Stimulated activated CD4-positive, alpha-beta T cell treated with anti-CD3 and anti-CD28 coated beads, Interleukin-2, amount 100 ng/mL, for 48 hours (primary cell): ENCODE data around the gene CAMTA1.

Experiments used
- DNase-seq, 2 donors: peaks; one replicate each; pipeline ENCODE4 v3.0.0-alpha.2; 2020

The CAMTA1 gene

DNA sequence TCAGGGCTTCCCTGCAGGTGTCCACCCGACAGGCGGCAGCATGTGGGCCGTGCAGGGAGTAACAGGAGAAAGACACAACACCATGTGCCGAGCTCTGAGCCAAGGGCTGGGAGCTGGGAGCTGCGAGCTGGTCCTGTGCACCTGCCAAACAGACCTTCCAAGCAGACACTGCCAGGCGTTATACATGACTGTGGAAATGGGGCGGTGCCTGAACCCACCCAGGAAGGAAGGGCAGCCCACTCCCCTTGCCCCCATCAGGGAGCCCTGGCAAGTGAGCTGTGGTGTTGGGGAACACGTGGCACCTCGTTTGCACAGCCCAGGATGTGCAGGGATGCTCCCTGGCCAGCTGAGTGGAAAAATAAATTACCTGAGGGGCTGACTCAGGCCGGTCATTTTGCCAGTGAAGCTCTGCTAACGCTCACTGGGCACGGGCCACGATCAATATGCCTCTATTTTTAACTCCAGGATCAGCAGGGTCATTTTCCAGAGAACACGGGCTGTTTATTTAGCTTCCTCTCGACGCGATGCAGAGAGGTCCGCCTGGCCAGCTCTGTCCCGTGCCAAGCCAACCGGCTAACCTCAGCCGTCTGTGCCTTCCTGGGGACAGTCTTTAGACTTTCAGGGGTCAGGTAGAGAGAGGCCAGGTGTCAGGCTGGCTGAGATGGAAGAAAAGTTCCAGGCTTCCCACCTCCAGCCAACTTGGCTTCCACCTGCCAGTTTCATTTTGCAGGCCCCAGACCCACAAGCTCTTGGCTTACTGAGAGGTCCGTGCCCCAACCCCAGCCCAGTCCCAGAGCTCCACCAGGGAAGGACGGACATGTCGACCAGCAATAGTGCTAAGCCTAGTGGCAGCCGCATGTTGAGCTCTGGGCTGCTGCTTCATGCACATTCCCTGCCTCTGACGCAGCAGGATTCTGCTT lies 789.1 kb downstream of the CAMTA1 start:
- DNase-seq = no peak

DNA sequence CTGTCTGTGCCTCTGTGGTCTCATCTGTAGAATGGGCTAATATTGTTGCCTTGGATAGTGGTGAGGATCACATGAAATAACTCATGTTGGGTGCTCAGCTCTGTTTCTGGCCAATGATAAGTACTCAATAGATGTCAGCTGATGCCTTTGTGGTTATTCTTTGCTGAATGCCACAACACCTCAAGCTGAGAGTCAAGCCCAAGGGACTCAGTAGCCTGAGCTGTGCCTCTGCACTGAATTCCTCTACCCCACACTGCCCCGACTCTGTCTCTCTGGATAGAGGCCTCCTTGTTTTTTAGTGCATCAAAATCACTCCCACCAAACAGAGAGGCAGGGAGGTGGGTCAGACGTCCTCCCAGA lies 789.8 kb downstream of the CAMTA1 start:
- no peak for DNase-seq

- no peak for DNase-seq
Observed at GRCh38 chr1:7576946-7577657, 791.8 kb downstream of the CAMTA1 start.

DNA sequence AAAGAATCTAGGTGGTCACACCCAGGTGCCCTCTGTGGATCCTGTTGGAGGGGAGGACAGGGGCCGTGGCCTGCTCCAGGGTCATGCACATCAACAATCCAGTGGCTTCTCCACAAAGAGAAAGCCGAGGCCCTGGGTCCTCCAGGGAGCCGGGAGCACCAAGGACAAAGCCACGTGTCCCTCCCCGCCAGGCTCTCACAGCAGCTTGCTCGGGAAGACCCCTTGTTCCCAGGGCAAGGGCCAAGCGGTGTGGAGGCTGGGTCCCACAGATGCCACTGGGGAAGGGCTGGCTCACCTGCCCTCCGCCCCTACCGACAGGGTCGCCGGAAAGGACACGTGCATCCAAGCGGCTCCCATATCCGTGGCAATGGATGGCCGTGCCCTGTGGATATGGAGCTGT lies 793.0 kb downstream of the CAMTA1 start:
- DNase-seq = no peak

DNA sequence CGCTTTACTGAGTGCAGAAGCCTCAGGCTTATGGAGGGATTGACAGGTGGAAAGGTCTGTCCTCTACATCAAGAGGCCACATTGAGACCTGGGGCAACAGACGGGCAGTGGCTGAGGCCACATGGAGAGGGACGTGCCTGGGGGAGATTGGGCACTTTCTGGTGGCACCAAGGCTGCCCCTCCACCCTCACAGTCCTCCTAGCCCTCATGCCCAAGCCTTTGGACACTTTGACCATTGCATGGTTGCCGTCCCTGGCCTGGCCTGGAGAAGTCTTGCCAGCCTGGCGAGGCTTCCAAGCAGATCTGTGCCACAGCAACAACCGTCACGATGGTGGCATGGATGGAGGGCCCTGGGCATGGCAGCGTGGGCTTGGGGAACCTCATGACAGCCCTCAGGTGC lies 793.8 kb downstream of the CAMTA1 start:
- no peak for DNase-seq

DNA sequence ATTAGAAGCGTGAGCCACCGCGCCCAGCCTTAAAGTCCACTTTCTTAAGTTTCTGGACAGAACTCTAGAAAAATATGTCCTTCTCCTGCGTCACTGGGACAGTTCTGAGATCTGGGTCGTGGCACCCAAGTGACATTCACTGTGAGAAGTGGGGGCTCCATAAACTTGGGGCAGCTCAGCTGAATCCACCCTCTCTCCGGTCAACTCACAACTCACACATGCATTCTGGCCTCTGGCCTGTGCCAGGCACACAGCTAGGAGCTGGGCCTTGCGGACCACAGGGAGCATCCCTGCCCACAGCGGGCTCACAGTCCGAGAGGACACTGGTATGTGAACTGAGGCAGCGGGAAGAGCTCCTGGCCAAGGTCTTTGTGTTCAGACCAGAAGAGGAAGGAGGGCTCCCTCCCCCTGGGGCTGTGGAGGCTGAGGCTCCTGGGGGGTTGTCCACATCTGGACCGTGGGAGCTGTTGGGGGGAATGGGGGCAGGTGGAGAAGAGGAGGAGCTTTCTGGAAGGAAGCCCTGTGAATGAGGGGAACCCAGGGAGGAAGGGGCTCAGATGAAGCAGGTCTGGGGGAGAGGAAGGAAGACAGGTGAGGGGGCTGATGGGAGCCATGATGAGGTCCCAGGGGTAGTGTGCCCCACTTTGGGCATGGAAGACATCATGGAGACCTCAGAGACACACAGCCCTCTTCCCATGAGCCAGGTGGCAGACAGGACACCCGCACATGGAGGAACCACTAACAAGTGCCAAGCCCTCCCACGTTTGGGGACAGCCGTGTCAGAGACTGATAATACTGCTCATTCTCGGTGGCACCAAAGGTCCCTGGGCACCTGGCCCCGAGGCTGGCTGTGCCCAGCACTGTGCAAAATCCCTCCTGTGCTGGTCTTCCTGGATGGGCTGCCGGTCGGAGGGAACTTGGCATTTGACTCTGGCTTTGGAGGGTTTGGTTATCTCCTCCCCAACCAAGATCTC lies 794.9 kb downstream of the CAMTA1 start:
- DNase-seq = no peak

DNA sequence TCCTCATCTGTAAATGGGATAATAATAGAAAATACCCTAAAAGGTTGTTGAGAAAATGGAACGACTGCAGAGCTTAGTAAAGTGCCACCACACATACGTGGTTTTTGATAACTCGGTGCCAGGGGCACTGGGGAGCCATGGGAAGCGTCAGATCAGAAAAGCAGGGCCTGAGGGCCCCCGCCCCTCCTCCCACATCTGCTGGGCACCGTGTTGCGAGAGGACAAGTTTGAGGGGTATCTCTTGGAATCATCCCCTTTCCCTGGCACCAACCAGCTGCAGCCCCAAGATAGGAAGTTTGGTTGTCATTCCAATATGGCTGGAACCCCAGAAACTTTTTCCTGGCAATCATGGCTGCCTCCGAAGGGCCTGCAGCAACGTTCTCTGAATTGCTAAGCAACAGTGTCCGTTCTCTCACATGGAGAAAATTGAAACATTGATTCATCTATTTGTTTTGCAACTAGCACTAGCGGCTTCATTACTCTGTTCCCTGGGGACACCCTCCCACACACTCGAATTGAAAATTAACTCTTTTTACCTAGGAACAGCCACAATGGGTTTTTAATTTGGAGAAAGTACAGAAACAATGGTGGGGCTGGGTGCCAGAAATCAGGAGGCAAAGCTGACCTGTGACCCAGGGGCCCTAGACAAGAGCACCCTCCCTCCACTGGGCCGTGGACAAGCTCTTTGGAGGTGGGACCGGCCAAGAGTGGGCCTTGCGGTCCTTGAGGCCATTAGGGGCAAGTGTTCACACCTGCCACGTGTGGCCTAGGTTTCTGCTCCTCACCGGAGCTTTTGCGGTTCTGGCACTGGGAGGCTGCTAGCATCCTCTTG lies 795.9 kb downstream of the CAMTA1 start:
- DNase-seq = no peak

DNA sequence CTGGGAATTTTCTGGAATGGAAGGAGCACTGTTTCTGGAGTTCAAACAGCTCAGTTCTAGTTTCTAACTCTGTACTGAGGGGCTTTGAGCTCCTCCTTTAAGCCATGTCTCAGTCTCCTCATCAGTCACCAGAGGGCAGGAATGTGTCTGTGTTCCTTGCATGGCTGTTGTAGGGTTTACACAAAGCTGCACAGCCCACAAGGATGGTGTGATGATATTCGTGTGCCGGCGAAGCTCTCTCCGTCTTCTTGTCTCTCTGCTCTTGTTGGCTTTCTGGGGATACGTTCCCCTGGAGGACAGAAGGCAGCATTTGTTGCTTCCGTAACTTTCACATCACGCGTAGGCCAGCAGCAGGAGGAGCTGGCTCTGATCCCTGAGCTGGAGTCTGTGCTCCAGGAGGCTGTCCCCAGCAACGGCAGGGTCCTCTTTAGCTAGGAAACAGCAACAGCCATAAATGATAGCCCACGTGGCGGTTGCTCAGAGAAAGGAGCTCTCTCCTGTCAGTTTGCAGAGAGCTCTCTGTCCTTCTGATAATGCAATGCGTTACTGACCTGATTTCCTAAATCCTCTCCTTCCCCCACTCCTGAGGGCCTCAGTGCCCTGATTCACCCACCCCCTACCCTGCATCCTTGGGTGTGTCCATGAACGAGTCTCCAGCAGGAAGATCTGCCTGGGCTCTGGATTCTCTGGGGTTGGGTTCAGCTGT lies 796.7 kb downstream of the CAMTA1 start:
- no peak for DNase-seq

DNA sequence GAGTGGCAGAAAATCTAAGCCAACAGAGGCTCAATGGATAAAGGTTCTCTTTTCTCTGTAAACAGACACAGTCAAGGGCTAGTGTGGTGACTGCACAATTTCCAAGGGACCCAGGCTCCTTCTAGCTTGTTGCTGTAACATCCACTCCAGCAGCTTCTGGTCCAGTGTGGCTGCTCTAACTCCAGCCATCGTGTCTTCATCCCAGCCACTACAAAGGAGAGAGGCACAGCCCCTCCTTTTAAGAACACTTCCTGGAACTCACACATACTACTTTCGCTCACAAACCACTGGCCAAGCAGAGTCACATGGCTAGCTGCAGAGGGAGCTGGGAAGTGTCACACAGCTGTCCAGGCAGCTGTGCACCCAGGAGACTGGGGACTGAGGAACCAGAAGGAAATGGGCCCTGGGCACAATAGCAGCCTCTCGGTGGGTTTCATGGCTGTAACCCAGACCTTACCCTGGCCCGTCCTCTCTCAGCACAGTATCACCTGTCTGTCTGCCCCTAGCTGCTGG lies 797.3 kb downstream of the CAMTA1 start:
- DNase-seq = no peak

DNA sequence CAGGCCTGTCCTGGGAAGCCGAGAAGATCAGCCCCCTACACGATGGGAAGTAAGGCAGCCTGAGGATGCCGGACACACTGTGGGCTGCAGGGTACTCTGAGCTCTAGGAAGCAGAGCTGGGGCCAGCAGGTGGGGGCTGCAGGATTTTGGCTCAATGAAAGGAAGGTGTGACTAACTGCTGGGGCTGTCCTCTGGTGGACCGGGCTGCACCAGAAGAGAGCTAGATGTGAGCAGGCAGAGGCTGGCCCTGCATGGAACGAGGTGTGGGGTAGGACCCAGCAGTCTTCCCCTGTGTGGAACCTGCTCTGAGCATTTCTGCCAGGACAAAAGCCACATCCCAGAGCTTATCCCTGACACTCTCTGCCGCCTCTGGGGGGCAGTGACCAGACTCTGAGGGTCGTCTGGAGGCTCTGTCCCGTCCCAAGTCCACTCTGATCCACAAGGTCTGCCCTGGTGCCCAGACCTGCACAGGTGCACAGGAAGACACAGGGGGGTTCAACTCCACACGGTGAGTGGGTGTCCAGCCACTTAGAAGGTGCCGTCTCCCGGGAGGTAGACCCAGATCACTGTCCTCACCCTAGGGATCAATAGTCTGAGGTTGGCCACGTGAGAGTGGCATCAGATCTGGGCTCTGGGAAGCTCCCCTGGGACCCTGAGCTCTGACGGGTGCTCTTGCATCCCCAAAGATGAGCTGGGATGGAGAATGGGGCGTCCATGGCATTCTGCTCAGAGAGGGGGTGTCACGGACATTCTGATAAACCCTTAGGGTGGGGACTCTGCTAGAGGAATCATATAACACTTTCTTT lies 798.2 kb downstream of the CAMTA1 start:
- no peak for DNase-seq

- DNase-seq = no peak
Observed at GRCh38 chr1:7584157-7584556, 798.9 kb downstream of the CAMTA1 start.

DNA sequence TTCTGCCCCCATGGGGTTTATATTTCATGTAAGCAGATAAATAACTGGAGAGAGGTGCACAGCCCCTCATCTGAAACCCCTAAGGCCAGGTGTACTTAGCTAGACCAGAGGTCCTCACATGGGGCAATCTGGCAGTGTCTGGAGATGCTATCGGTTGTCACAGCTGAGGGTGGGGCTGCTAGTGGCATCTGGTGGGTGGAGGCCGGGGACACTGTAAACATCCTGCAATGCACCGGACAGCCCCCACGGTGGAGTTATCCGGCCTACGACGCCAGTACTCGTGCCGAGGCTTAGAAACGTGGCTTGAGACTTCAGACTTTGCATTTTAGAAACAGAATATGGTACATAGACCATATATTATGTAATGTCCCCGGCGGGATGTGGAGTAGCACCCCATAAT lies 799.4 kb downstream of the CAMTA1 start:
- DNase-seq = no peak

DNA sequence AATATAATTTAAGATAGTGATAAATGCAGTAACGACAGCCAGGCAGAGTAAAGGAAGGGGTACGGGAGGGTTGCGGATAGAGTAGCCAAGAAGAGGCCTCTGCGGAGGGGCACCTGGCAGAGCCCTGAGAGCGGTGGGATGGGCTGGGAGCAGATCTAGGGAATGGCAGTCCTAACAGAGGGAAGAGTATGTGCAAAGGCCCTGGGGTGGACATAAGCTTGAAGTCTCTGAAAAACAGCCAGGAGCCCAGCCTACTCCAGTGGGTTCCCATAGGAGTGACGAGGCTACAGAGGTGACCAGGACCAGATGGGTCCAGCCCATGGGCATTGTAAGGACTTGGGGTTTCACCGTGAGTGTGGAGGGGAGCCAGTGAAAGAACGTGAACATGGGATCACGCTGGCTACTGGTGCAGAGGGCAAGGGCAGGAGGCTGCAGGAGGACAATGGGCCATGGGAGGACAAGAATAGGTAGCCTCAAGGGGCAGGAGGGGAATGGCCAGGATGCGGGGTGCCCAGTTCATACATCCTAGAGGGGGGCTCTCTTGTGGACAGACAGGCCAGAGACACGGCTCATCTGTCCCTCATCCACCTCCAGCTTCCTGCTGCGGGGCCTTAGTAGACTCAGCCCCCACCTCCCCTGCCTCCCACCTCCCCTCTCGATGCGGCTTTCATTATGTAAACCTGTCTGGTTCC lies 800.1 kb downstream of the CAMTA1 start:
- no peak for DNase-seq

- no peak for DNase-seq
Observed at GRCh38 chr1:7586031-7586941, 801.0 kb downstream of the CAMTA1 start.

DNA sequence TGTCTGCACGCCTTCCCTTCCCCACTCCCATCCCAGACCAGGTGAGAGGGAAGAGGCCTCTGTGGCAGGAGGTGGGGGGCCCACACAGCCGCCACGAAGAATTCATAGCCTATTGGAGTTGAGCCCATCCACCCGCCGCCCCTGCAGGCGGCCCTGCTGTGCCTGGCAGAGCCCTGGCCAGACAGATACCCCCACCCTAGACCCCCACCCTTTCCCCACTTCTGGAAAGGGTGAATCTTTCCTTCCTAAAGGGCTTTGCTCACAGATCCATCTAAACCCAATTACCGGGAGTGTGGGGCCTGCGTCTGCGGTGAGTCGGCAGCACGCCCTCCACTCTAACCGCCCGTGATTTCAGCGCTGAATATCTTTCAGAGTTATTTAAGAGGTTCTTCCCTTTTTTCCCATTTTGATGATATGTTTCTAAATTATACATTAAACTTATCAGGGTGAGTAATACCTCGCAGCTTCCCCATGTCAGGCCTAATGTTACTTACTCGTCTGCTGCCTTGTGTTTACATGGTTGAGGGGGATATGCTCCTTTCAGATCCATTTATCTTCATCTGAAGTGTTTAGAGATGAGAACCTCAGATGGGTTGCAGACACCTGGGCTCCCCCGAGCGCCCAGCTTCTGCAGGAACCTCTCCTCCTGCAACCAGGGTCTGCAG lies 802.0 kb downstream of the CAMTA1 start:
- no peak for DNase-seq

- no peak for DNase-seq
Observed at GRCh38 chr1:7587773-7588456, 802.7 kb downstream of the CAMTA1 start.

DNA sequence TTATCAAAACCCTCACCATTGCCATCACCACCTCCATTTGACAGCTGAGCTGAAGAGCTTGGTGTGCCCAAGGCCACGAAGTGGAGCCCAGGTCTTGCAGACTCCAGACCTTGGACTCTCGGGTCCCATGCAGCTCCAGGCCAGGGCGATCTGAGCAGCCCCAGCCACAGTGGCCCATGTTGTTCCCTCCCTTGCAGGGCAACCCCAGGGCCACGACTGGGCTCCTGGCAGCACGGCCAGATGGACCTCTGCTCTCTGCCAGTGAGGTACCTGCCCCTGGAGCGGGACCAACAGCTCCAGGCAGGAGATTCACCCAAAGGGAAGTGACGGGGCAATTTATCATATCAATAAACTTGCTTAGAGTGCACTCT lies 803.2 kb downstream of the CAMTA1 start:
- no peak for DNase-seq
